ENCODE results near the gene DEDD2. TPM values are rescaled to one million over a fixed set of nuclear protein-coding genes. Genes with fewer than 3 reads are reported as not detected.

Gene DEDD2
- total RNA-seq, 2 donors from 2014 or later, result 28.5 to 33.2 TPM

GRCh38 chr19:42191330-42191729 lies 26.1 kb downstream of the DEDD2 start:
- Mint-ChIP-seq H3K4me1 (ENCODE audit: low read depth in 2 of 2) (peaks cover 18 to 22% of the 10 kb centered on the region in 2 donors), H3K27ac (peak overlapping the region; percentile 27 to 58), H3K36me3 (peaks cover 9% of the 10 kb centered on the region), H3K4me3 (no peak overlapping the region), H3K27me3 (no peaks in the 10 kb centered on the region), H3K9me3 (no peaks in the 10 kb centered on the region)
- ATAC-seq (no peak), DNase-seq (ENCODE audit: low spot score) (no peak)

GRCh38 chr19:42189133-42189532 lies 28.3 kb downstream of the DEDD2 start:
- peaks cover 6% of the 10 kb centered on the region for H3K36me3 Mint-ChIP-seq
- DNase-seq (ENCODE audit: low spot score) (no peak), ATAC-seq (no peak)
- H3K4me3 Mint-ChIP-seq, result no peak overlapping the region
- no peaks in the 10 kb centered on the region for H3K27me3 Mint-ChIP-seq
- H3K9me3 Mint-ChIP-seq, result no peaks in the 10 kb centered on the region
- peaks cover 28 to 35% of the 10 kb centered on the region in 2 donors for H3K4me1 Mint-ChIP-seq (ENCODE audit: low read depth in 2 of 2)
- peak overlapping the region in 1 of 2 donors; percentile 4 for H3K27ac Mint-ChIP-seq

- no peak overlapping the region for H3K27ac Mint-ChIP-seq
- peaks cover 28 to 33% of the 10 kb centered on the region in 2 donors for H3K4me1 Mint-ChIP-seq (ENCODE audit: low read depth in 2 of 2)
- no peak for DNase-seq (ENCODE audit: low spot score)
These were observed 28.8 kb downstream of the DEDD2 start for GRCh38 chr19:42188665-42189064.

GRCh38 chr19:42185277-42185676 lies 32.2 kb downstream of the DEDD2 start:
- Mint-ChIP-seq H3K27ac (peak overlapping the region; percentile 80 to 84), H3K4me3 (peak overlapping the region; percentile 78), H3K4me1 (ENCODE audit: low read depth in 2 of 2) (peaks cover 28 to 35% of the 10 kb centered on the region in 2 donors), H3K27me3 (no peaks in the 10 kb centered on the region), H3K9me3 (no peaks in the 10 kb centered on the region), H3K36me3 (no peaks in the 10 kb centered on the region)
- DNase-seq (ENCODE audit: low spot score), result no peak
- peak; percentile 78 to 90 for ATAC-seq

More at GRCh38 chr19:42188665-42189064, 28.8 kb downstream of the DEDD2 start:
- no peak for ATAC-seq
- Mint-ChIP-seq H3K4me3 (no peak overlapping the region), H3K36me3 (peaks cover 1% of the 10 kb centered on the region), H3K9me3 (no peaks in the 10 kb centered on the region), H3K27me3 (no peaks in the 10 kb centered on the region)

GRCh38 chr19:42184401-42184861 lies 33.0 kb downstream of the DEDD2 start:
- ATAC-seq (peak; percentile 65 to 78), DNase-seq (ENCODE audit: low spot score) (peak; percentile 82)
- Mint-ChIP-seq H3K27ac (peak overlapping the region; percentile 80 to 84), H3K4me1 (ENCODE audit: low read depth in 2 of 2) (peaks cover 28 to 35% of the 10 kb centered on the region in 2 donors), H3K9me3 (no peaks in the 10 kb centered on the region), H3K4me3 (peak overlapping the region; percentile 78), H3K27me3 (no peaks in the 10 kb centered on the region), H3K36me3 (no peaks in the 10 kb centered on the region)

- no peak overlapping the region for H3K27ac Mint-ChIP-seq
- H3K9me3 Mint-ChIP-seq, result no peaks in the 10 kb centered on the region
- H3K27me3 Mint-ChIP-seq, result peaks cover 5 to 9% of the 10 kb centered on the region in 2 donors
- H3K4me1 Mint-ChIP-seq (ENCODE audit: low read depth in 2 of 2), result peaks cover 26 to 32% of the 10 kb centered on the region in 2 donors
- no peak overlapping the region for H3K4me3 Mint-ChIP-seq
- ATAC-seq (no peak), DNase-seq (ENCODE audit: low spot score) (no peak)
- H3K36me3 Mint-ChIP-seq, result no peaks in the 10 kb centered on the region
These were observed 38.4 kb downstream of the DEDD2 start for GRCh38 chr19:42178791-42179674.

- Mint-ChIP-seq H3K27me3 (peaks cover 5 to 9% of the 10 kb centered on the region in 2 donors), H3K9me3 (no peaks in the 10 kb centered on the region), H3K36me3 (no peaks in the 10 kb centered on the region), H3K27ac (no peak overlapping the region), H3K4me1 (ENCODE audit: low read depth in 2 of 2) (peaks cover 20 to 21% of the 10 kb centered on the region in 2 donors), H3K4me3 (no peak overlapping the region)
- ATAC-seq (no peak), DNase-seq (ENCODE audit: low spot score) (no peak)
These were observed 39.8 kb downstream of the DEDD2 start for GRCh38 chr19:42177686-42178019.

- Mint-ChIP-seq H3K36me3 (no peaks in the 10 kb centered on the region), H3K27ac (no peak overlapping the region), H3K27me3 (peaks cover 5 to 9% of the 10 kb centered on the region in 2 donors), H3K4me3 (no peak overlapping the region), H3K4me1 (ENCODE audit: low read depth in 2 of 2) (peaks cover 15 to 16% of the 10 kb centered on the region in 2 donors), H3K9me3 (no peaks in the 10 kb centered on the region)
- ATAC-seq (peak; percentile 92 to 97), DNase-seq (ENCODE audit: low spot score) (peak; percentile 82)
These were observed 40.3 kb downstream of the DEDD2 start for GRCh38 chr19:42176990-42177685.

GRCh38 chr19:42176649-42176989 lies 40.9 kb downstream of the DEDD2 start:
- Mint-ChIP-seq H3K4me1 (ENCODE audit: low read depth in 2 of 2) (peaks cover 14 to 15% of the 10 kb centered on the region in 2 donors), H3K4me3 (no peak overlapping the region), H3K27me3 (peaks cover 5 to 9% of the 10 kb centered on the region in 2 donors), H3K9me3 (no peaks in the 10 kb centered on the region), H3K27ac (peak overlapping the region in 1 of 2 donors; percentile 28), H3K36me3 (no peaks in the 10 kb centered on the region)
- ATAC-seq, result peak; percentile 69 to 75
- no peak for DNase-seq (ENCODE audit: low spot score)

GRCh38 chr19:42175952-42176648 lies 41.4 kb downstream of the DEDD2 start:
- Mint-ChIP-seq H3K36me3 (no peaks in the 10 kb centered on the region), H3K27ac (peak overlapping the region in 1 of 2 donors; percentile 28), H3K9me3 (no peaks in the 10 kb centered on the region), H3K4me3 (no peak overlapping the region), H3K4me1 (ENCODE audit: low read depth in 2 of 2) (peaks cover 14 to 15% of the 10 kb centered on the region in 2 donors), H3K27me3 (peaks cover 5 to 9% of the 10 kb centered on the region in 2 donors)
- DNase-seq (ENCODE audit: low spot score), result no peak
- ATAC-seq, result peak; percentile 41 to 53

- peaks cover 5 to 9% of the 10 kb centered on the region in 2 donors for H3K27me3 Mint-ChIP-seq
- ATAC-seq, result no peak
- no peaks in the 10 kb centered on the region for H3K9me3 Mint-ChIP-seq
- H3K4me3 Mint-ChIP-seq, result no peak overlapping the region
- H3K27ac Mint-ChIP-seq, result no peak overlapping the region
- no peak for DNase-seq (ENCODE audit: low spot score)
- H3K4me1 Mint-ChIP-seq (ENCODE audit: low read depth in 2 of 2), result peaks cover 14 to 15% of the 10 kb centered on the region in 2 donors
- no peaks in the 10 kb centered on the region for H3K36me3 Mint-ChIP-seq
These were observed 42.3 kb downstream of the DEDD2 start for GRCh38 chr19:42174958-42175734.

GRCh38 chr19:42174188-42174587 lies 43.3 kb downstream of the DEDD2 start:
- Mint-ChIP-seq H3K36me3 (no peaks in the 10 kb centered on the region), H3K27me3 (peaks cover 5 to 9% of the 10 kb centered on the region in 2 donors), H3K4me3 (no peak overlapping the region), H3K4me1 (ENCODE audit: low read depth in 2 of 2) (peaks cover 14 to 15% of the 10 kb centered on the region in 2 donors), H3K9me3 (no peaks in the 10 kb centered on the region), H3K27ac (no peak overlapping the region)
- no peak for DNase-seq (ENCODE audit: low spot score)
- no peak for ATAC-seq

- DNase-seq (ENCODE audit: low spot score) (peak; percentile 6), ATAC-seq (no peak)
- Mint-ChIP-seq H3K27me3 (peaks cover 5 to 9% of the 10 kb centered on the region in 2 donors), H3K9me3 (no peaks in the 10 kb centered on the region), H3K27ac (no peak overlapping the region), H3K36me3 (no peaks in the 10 kb centered on the region), H3K4me1 (ENCODE audit: low read depth in 2 of 2) (peaks cover 14 to 15% of the 10 kb centered on the region in 2 donors), H3K4me3 (no peak overlapping the region)
These were observed 43.8 kb downstream of the DEDD2 start for GRCh38 chr19:42173695-42174094.

Data from natural killer cell treated with Interleukin-12 subunit alpha and Interleukin-12 subunit beta and Interleukin-15 and Interleukin-18, amount 100 ng/mL, for 72 hours (primary cell).